SK-N-SH (cell line): ENCODE results near the gene KLF2. TPM values are rescaled to one million over a fixed set of nuclear protein-coding genes. Genes with fewer than 3 reads are reported as not detected.

ENCODE experiments used
- CTCF ChIA-PET: fragments of 300-600, 350-600 bp; formaldehyde crosslinking; extraction: SDS; loops from one replicate; lab custom pipeline; 2021; lab: Yijun Ruan, JAX
- POLR2A ChIA-PET: fragments of 350-600 bp; sonication (Branson Sonifier 250); formaldehyde crosslinking; extraction: SDS; loops from one replicate; lab custom pipeline; 2020; ENCODE audit warnings: antibody characterized with exemption, inconsistent platforms; lab: Yijun Ruan, JAX
- DNase-seq: peaks from one replicate; pipeline ENCODE4 v3.0.0; 2012
- H2AFZ ChIP-seq: fragments of 200-600 bp; sonication (generic); 2 replicates; pipeline ENCODE4 v1.8.1; 2016; ENCODE audit warnings: antibody characterized with exemption, mild to moderate bottlenecking, low read depth
- H3F3A ChIP-seq: fragments of 200-600 bp; sonication (generic); replicated peaks from 2 replicates; pipeline ENCODE3; 2016; ENCODE audit warnings: antibody characterized with exemption, mild to moderate bottlenecking; ENCODE audit not compliant: insufficient read depth
- H3K27ac ChIP-seq, 2 experiments: fragments of 200-500 bp in 1 of 2; fragments of 200-600 bp in 1 of 2; sonication (Bioruptor generic) in 1 of 2; sonication (generic), shearing (Covaris generic) in 1 of 2; 2 replicates each; pipeline versions ENCODE4 v1.5.1 to v1.6.1; 2014 to 2016; ENCODE audit warnings: low read depth in 2 of 2, inconsistent platforms in 1 of 2, low read length in 1 of 2, mild to moderate bottlenecking in 1 of 2, mixed read lengths in 1 of 2
- H3K27me3 ChIP-seq: fragments of 200-600 bp; sonication (generic), shearing (Covaris generic); 2 replicates; pipeline ENCODE4 v1.6.1; 2016; ENCODE audit warnings: mixed run types; ENCODE audit not compliant: insufficient read depth
- H3K36me3 ChIP-seq, 2 experiments: fragments of 200-500 bp in 1 of 2; fragments of 200-600 bp in 1 of 2; sonication (Bioruptor generic) in 1 of 2; sonication (generic) in 1 of 2; replicated peaks in 1 of 2; 2 replicates each; pipeline versions ENCODE3 to v1.5.1; 2014 to 2016; ENCODE audit warnings: low read length in 1 of 2, mild to moderate bottlenecking in 1 of 2; ENCODE audit not compliant: insufficient read depth in 2 of 2, control insufficient read depth in 1 of 2
- H3K4me1 ChIP-seq, 2 experiments: fragments of 200-500 bp in 1 of 2; fragments of 200-600 bp in 1 of 2; sonication (Bioruptor generic) in 1 of 2; sonication (generic), shearing (Covaris generic) in 1 of 2; 2 replicates each; pipeline versions ENCODE4 v1.5.1 to v1.6.1; 2014 to 2016; ENCODE audit warnings: low read depth in 1 of 2, low read length in 1 of 2, mixed run types in 1 of 2; ENCODE audit not compliant: insufficient read depth in 2 of 2, control insufficient read depth in 1 of 2
- H3K4me2 ChIP-seq: fragments of 200-600 bp; sonication (generic), shearing (Covaris generic); 2 replicates; pipeline ENCODE4 v1.6.1; 2017; ENCODE audit warnings: mixed run types
- H3K4me3 ChIP-seq, 2 experiments: fragments of 200-500 bp in 1 of 2; fragments of 200-600 bp in 1 of 2; sonication (Bioruptor generic) in 1 of 2; sonication (generic), shearing (Covaris generic) in 1 of 2; 2 replicates each; pipeline versions ENCODE4 v1.5.1 to v1.8.1; 2014 to 2016; ENCODE audit warnings: low read depth in 2 of 2, inconsistent platforms in 1 of 2, low read length in 1 of 2, mild to moderate bottlenecking in 1 of 2, mixed read lengths in 1 of 2, moderate library complexity in 1 of 2
- H3K79me2 ChIP-seq: fragments of 200-600 bp; sonication (generic); 2 replicates; pipeline ENCODE4 v1.8.1; 2017; ENCODE audit warnings: mild to moderate bottlenecking; ENCODE audit not compliant: insufficient read depth
- H3K9ac ChIP-seq: fragments of 200-600 bp; sonication (generic); 2 replicates; pipeline ENCODE4 v1.6.1; 2017; ENCODE audit warnings: mixed run types
- H3K9me2 ChIP-seq: fragments of 200-600 bp; sonication (generic); 2 replicates; pipeline ENCODE4 v1.6.1; 2017; ENCODE audit warnings: mixed run types
- H3K9me3 ChIP-seq: fragments of 200-600 bp; sonication (generic); 2 replicates; pipeline ENCODE4 v1.6.1; 2017; ENCODE audit warnings: mixed run types, mild to moderate bottlenecking, moderate library complexity
- H4K20me1 ChIP-seq: fragments of 200-600 bp; sonication (generic); 2 replicates; pipeline ENCODE4 v1.6.1; 2017; ENCODE audit warnings: mild to moderate bottlenecking, mixed run types; ENCODE audit not compliant: insufficient read depth
- CHD2 ChIP-seq: fragments of 150-350 bp; IDR thresholded peaks from 2 replicates; pipeline ENCODE4 v1.6.1; 2018; ENCODE audit warnings: low read length; ENCODE audit not compliant: partially characterized antibody
- ELF1 ChIP-seq: IDR thresholded peaks from 2 replicates; pipeline ENCODE4 v1.4.0; 2012
- EZH2phosphoT487 ChIP-seq: fragments of 200-600 bp; sonication (generic); IDR thresholded peaks from 2 replicates; pipeline ENCODE4 v1.6.1; 2017; ENCODE audit warnings: low read depth, mixed run types, mild to moderate bottlenecking, antibody characterized with exemption, moderate library complexity, borderline replicate concordance
- FOXJ3 ChIP-seq: sonication (generic); formaldehyde crosslinking; IDR thresholded peaks from 2 replicates; pipeline ENCODE4 v1.5.1; 2020; ENCODE audit warnings: mild to moderate bottlenecking, missing genetic modification reagents
- FOXM1 ChIP-seq: IDR thresholded peaks from 2 replicates; pipeline ENCODE4 v1.4.0; 2012; ENCODE audit warnings: low read depth, mild to moderate bottlenecking
- GATA2 ChIP-seq: sonication (generic); formaldehyde crosslinking; IDR thresholded peaks from 2 replicates; pipeline ENCODE4 v1.5.0; 2020; ENCODE audit warnings: mild to moderate bottlenecking, missing genetic modification reagents
- JUND ChIP-seq: IDR thresholded peaks from 2 replicates; pipeline ENCODE4 v1.4.0; 2012
- MEF2A ChIP-seq: IDR thresholded peaks from 2 replicates; pipeline ENCODE4 v1.4.0; 2012; ENCODE audit warnings: low read depth, borderline replicate concordance
- MXI1 ChIP-seq: IDR thresholded peaks from 2 replicates; pipeline ENCODE4 v1.6.1; 2012; ENCODE audit warnings: mild to moderate bottlenecking, low read depth, low read length, improper control_type of control experiment
- NFIC ChIP-seq: IDR thresholded peaks from 2 replicates; pipeline ENCODE4 v1.4.0; 2012; ENCODE audit warnings: borderline replicate concordance
- NRF1 ChIP-seq: IDR thresholded peaks from 2 replicates; pipeline ENCODE4 v1.6.1; 2012; ENCODE audit warnings: low read depth, mild to moderate bottlenecking, low read length
- PBX3 ChIP-seq: IDR thresholded peaks from 2 replicates; pipeline ENCODE4; 2012
- RCOR1 ChIP-seq: fragments of 150-350 bp; IDR thresholded peaks from 2 replicates; pipeline ENCODE4 v1.6.1; 2017; ENCODE audit warnings: antibody characterized with exemption, low read length
- RFX5 ChIP-seq: IDR thresholded peaks from 2 replicates; pipeline ENCODE4 v1.6.1; 2012; ENCODE audit warnings: mild to moderate bottlenecking, improper control_type of control experiment, low read length
- RXRA ChIP-seq: IDR thresholded peaks from 2 replicates; pipeline ENCODE4 v1.4.0; 2012; ENCODE audit warnings: low read depth, mild to moderate bottlenecking, borderline replicate concordance
- SIN3A ChIP-seq: IDR thresholded peaks from 2 replicates; pipeline ENCODE4 v1.6.1; 2012; ENCODE audit warnings: low read depth, mild to moderate bottlenecking, low read length, moderate library complexity, borderline replicate concordance
- SMC3 ChIP-seq: IDR thresholded peaks from 2 replicates; pipeline ENCODE4 v1.6.1; 2012; ENCODE audit warnings: low read depth, low read length, improper control_type of control experiment
- TAF1 ChIP-seq: IDR thresholded peaks from 2 replicates; pipeline ENCODE4 v1.6.1; 2012; ENCODE audit warnings: low read depth, mild to moderate bottlenecking, low read length, moderate library complexity, borderline replicate concordance
- TCF12 ChIP-seq: IDR thresholded peaks from 2 replicates; pipeline ENCODE4 v1.4.0; 2012
- TEAD4 ChIP-seq: IDR thresholded peaks from 2 replicates; pipeline ENCODE4 v1.4.0; 2012; ENCODE audit warnings: mild to moderate bottlenecking, borderline replicate concordance; ENCODE audit not compliant: insufficient read depth
- USF1 ChIP-seq: IDR thresholded peaks from 2 replicates; pipeline ENCODE4 v1.4.0; 2012; ENCODE audit warnings: low read depth, borderline replicate concordance
- USF2 ChIP-seq: fragments of 150-350 bp; IDR thresholded peaks from 2 replicates; pipeline ENCODE4 v1.6.1; 2017; ENCODE audit warnings: antibody characterized with exemption, low read length, low read depth, borderline replicate concordance
- ZBTB33 ChIP-seq: IDR thresholded peaks from 2 replicates; pipeline ENCODE4 v1.4.0; 2012; ENCODE audit warnings: low read depth, borderline replicate concordance
- WGBS: methylation state at CpG from one replicate; pipeline ENCODE4 v1.1.6; 2017; ENCODE audit warnings: low lambda C conversion rate; 5-methylcytosine and 5-hydroxymethylcytosine counted together
- polyA plus RNA-seq, 3 experiments: library from polyadenylated mRNA; depleted of rRNA; stranded (reverse); fragments of >200 nt; gene quantifications; 2 replicates each; pipeline ENCODE4 v1.2.3, GENCODE V29; 2012
- TF ChIP-seq, protein P1 (sequence below): fragments of 200-600 bp; sonication (generic); IDR thresholded peaks from 2 replicates; pipeline ENCODE4 v1.6.1; 2017; ENCODE audit warnings: antibody characterized with exemption, mild to moderate bottlenecking, moderate library complexity

The KLF2 gene
- polyA plus RNA-seq, 1 of the 3 experiments (the other 2 are of a cell fraction): 6.9 TPM

GRCh38 chr19:16340092-16340491 lies 15.5 kb downstream of the KLF2 start (continued):
- TF ChIP-seq, protein P1, sequence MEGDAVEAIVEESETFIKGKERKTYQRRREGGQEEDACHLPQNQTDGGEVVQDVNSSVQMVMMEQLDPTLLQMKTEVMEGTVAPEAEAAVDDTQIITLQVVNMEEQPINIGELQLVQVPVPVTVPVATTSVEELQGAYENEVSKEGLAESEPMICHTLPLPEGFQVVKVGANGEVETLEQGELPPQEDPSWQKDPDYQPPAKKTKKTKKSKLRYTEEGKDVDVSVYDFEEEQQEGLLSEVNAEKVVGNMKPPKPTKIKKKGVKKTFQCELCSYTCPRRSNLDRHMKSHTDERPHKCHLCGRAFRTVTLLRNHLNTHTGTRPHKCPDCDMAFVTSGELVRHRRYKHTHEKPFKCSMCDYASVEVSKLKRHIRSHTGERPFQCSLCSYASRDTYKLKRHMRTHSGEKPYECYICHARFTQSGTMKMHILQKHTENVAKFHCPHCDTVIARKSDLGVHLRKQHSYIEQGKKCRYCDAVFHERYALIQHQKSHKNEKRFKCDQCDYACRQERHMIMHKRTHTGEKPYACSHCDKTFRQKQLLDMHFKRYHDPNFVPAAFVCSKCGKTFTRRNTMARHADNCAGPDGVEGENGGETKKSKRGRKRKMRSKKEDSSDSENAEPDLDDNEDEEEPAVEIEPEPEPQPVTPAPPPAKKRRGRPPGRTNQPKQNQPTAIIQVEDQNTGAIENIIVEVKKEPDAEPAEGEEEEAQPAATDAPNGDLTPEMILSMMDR: no peak
- no peak for TF ChIP-seq EZH2phosphoT487
- TF ChIP-seq JUND: no peak
- no peak for TF ChIP-seq RCOR1
- no peak for TF ChIP-seq FOXJ3
- no peak for TF ChIP-seq NRF1
- TF ChIP-seq RXRA: no peak
- TF ChIP-seq TEAD4: no peak
- TF ChIP-seq USF1: no peak

DNA sequence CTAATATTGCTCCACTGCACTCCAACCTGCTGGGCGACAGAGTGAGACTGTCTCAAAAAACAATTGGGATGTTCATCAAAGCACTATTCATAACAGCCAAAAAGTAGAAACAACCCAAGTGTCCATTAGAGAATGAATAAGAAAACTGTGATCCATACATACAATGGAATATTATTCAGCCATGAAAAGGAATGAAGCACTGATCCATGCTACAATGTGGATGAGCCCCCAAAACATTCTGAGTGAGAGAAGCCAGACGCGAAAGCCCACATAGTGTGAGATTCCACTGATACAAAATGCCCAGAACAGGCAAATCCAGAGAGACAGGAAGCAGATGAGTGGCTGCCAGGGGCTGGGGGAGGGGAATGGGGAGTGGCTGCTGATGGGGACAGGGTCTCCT lies 16.0 kb downstream of the KLF2 start:
- 93% methylated on average over 3 of the region's 3 CpGs for WGBS
- peaks cover 26% of the 10 kb centered on the region for H3F3A ChIP-seq
- peaks cover 0 to 22% of the 10 kb centered on the region in 2 experiments; a peak in 3 of 4 replicates for H3K4me1 ChIP-seq
- no peak overlapping the region for H3K27ac ChIP-seq
- H3K36me3 ChIP-seq: no peaks in the 10 kb centered on the region
- H3K9me3 ChIP-seq: no peaks in the 10 kb centered on the region
- H3K4me2 ChIP-seq: no peak overlapping the region
- DNase-seq: no peak
- H3K79me2 ChIP-seq: no peaks in the 10 kb centered on the region
- H2AFZ ChIP-seq: no peak overlapping the region
- H3K9me2 ChIP-seq: no peaks in the 10 kb centered on the region
- H3K4me3 ChIP-seq: no peak overlapping the region
- ChIA-PET CTCF (interaction anchor here (0.6 to 1.0 kb wide), 2 partner anchors 10 to 113 kb away, joined by 3 read pairs; no protein-coding TSS in a partner anchor), POLR2A (interaction anchor here (0.6 kb wide), 1 partner anchor 12 kb away, joined by 3 read pairs; no protein-coding TSS in a partner anchor)
- no peak overlapping the region for H3K9ac ChIP-seq
- H3K27me3 ChIP-seq: no peaks in the 10 kb centered on the region
- no peaks in the 10 kb centered on the region for H4K20me1 ChIP-seq
- no peak for TF ChIP-seq RXRA
- no peak for TF ChIP-seq SIN3A
- no peak for TF ChIP-seq RFX5
- no peak for TF ChIP-seq EZH2phosphoT487
- no peak for TF ChIP-seq JUND
- no peak for TF ChIP-seq TAF1
- TF ChIP-seq SMC3: no peak
- no peak for TF ChIP-seq ZBTB33
- no peak for TF ChIP-seq ELF1
- TF ChIP-seq FOXM1: no peak
- TF ChIP-seq MXI1: no peak
- no peak for TF ChIP-seq CHD2
- no peak for TF ChIP-seq TCF12
- TF ChIP-seq NFIC: no peak
- no peak for TF ChIP-seq PBX3
- no peak for TF ChIP-seq MEF2A
- TF ChIP-seq FOXJ3: no peak
- no peak for TF ChIP-seq GATA2 (CRISPR knock-in tag)
- no peak for TF ChIP-seq USF2
